Naive thymus-derived CD4-positive, alpha-beta T cell (primary cell): ENCODE results near the gene AK3. TPM values are rescaled to one million over a fixed set of nuclear protein-coding genes. Genes with fewer than 3 reads are reported as not detected.
A peak's percentile ranks its signal among the peaks of the same experiment; 100 is the strongest.

Experiments
- ATAC-seq: fragments of 150-1000 bp; cut with Tn5 transposase; 2 replicates; pipeline ENCODE4 v1.10.0; 2021; ENCODE audit warnings: mild to moderate bottlenecking, moderate library complexity
- CTCF ChIA-PET: fragments of 350-600 bp; sonication (Branson Sonifier 250); formaldehyde crosslinking; loops from one replicate; lab custom pipeline; 2021; ENCODE audit warnings: antibody characterized with exemption; lab: Charles Lee
- POLR2A ChIA-PET: fragments of 350-600 bp; sonication (Branson Sonifier 250); formaldehyde crosslinking; loops from one replicate; lab custom pipeline; 2021; ENCODE audit warnings: antibody characterized with exemption, inconsistent platforms; lab: Charles Lee
- DNase-seq, 9 donors: peaks; one replicate each; pipeline versions ENCODE4 v3.0.0 to v3.0.0-alpha.2; 2020 to 2022; ENCODE audit warnings: mixed read lengths in 1 of 9
- H3K27ac ChIP-seq: one replicate; pipeline ENCODE4 v1.7.0; 2013; ENCODE audit warnings: mild to moderate bottlenecking, low read depth, low read length, moderate library complexity
- H3K27me3 ChIP-seq, 2 donors: one replicate each; pipeline ENCODE4 v1.7.0; 2013; ENCODE audit warnings: low read length in 2 of 2, mild to moderate bottlenecking in 2 of 2, moderate library complexity in 2 of 2; ENCODE audit not compliant: control insufficient read depth in 2 of 2, insufficient read depth in 2 of 2
- H3K36me3 ChIP-seq, 3 experiments: 1 replicate in 2 of 3; 2 replicates in 1 of 3; pipeline ENCODE4 v1.7.0; 2013; ENCODE audit warnings: low read length in 3 of 3, mild to moderate bottlenecking in 3 of 3, moderate library complexity in 1 of 3; ENCODE audit not compliant: insufficient read depth in 3 of 3, control insufficient read depth in 2 of 3
- H3K4me1 ChIP-seq, 2 donors: one replicate each; pipeline ENCODE4 v1.7.0; 2013; ENCODE audit warnings: low read length in 2 of 2, mild to moderate bottlenecking in 2 of 2, moderate library complexity in 1 of 2; ENCODE audit not compliant: control insufficient read depth in 2 of 2, insufficient read depth in 2 of 2
- H3K4me3 ChIP-seq: 2 replicates; pipeline ENCODE4 v1.7.0; 2013; ENCODE audit warnings: mild to moderate bottlenecking, low read length
- H3K9me3 ChIP-seq, 3 experiments: 1 replicate in 2 of 3; 2 replicates in 1 of 3; pipeline ENCODE4 v1.7.0; 2013; ENCODE audit warnings: low read length in 3 of 3; ENCODE audit not compliant: control insufficient read depth in 2 of 3
- H3K27ac Mint-ChIP-seq, 9 donors: one replicate each; pipeline ENCODE4 v1.8.0; 2020 to 2022; ENCODE audit warnings: mixed read lengths in 9 of 9, mild to moderate bottlenecking in 8 of 9, moderate library complexity in 5 of 9, inconsistent platforms in 2 of 9
- H3K27me3 Mint-ChIP-seq, 5 donors: one replicate each; pipeline ENCODE4 v1.8.0; 2021 to 2022; ENCODE audit warnings: mixed read lengths in 5 of 5, mild to moderate bottlenecking in 1 of 5
- H3K36me3 Mint-ChIP-seq, 5 donors: one replicate each; pipeline ENCODE4 v1.8.0; 2020 to 2022; ENCODE audit warnings: mixed read lengths in 5 of 5, mild to moderate bottlenecking in 3 of 5, inconsistent platforms in 1 of 5
- H3K4me1 Mint-ChIP-seq, 7 donors: one replicate each; pipeline ENCODE4 v1.8.0; 2020 to 2022; ENCODE audit warnings: mixed read lengths in 7 of 7, mild to moderate bottlenecking in 3 of 7, inconsistent platforms in 1 of 7
- H3K4me3 Mint-ChIP-seq, 10 donors: one replicate each; pipeline ENCODE4 v1.8.0; 2020 to 2022; ENCODE audit warnings: mild to moderate bottlenecking in 10 of 10, mixed read lengths in 10 of 10, moderate library complexity in 6 of 10, inconsistent platforms in 2 of 10
- H3K9me3 Mint-ChIP-seq, 11 donors: one replicate each; pipeline ENCODE4 v1.8.0; 2020 to 2022; ENCODE audit warnings: mixed read lengths in 11 of 11, mild to moderate bottlenecking in 4 of 11, inconsistent platforms in 1 of 11, moderate library complexity in 1 of 11
- intact Hi-C, 2 donors: fragments of 100-400 bp; cut with micrococcal nuclease; formaldehyde crosslinking; loops; one replicate each; pipeline ENCODE4 v1.15.1; 2023
- polyA plus RNA-seq, 2 donors: library from polyadenylated mRNA; unstranded; fragments of 300-500 nt; fragmentation: Illumina TruSeq; gene quantifications; one replicate each; pipeline ENCODE4 v1.2.3, GENCODE V29; 2021
- total RNA-seq, 6 experiments: library from RNA in 5 of 6; stranded (reverse) in 5 of 6; gene quantifications; 1 replicate in 5 of 6; 2 replicates in 1 of 6; pipeline ENCODE4 v1.2.3 and lab custom pipeline; 2021 to 2026

Gene AK3
- total and polyA plus RNA-seq, 7 experiments from 2014 or later, result 18.0 to 34.8 (median 27.1) TPM

GRCh38 chr9:4738866-4739586 lies 2.0 kb downstream of the AK3 start:
- CTCF ChIA-PET, result no interaction called here
- Mint-ChIP-seq H3K36me3 (peaks cover 0 to 9% (median 5%) of the 10 kb centered on the region in 5 donors), H3K4me3 (peak overlapping the region; percentile 88 to 99 (median 94)), H3K9me3 (no peaks in the 10 kb centered on the region), H3K27ac (peak overlapping the region in 7 of 9 donors; percentile 32 to 98 (median 88)), H3K4me1 (peaks cover 28 to 59% (median 47%) of the 10 kb centered on the region in 7 donors), H3K27me3 (no peaks in the 10 kb centered on the region)
- no peaks in the 10 kb centered on the region for H3K9me3 ChIP-seq
- H3K4me3 ChIP-seq, result peak overlapping the region; percentile 73
- ATAC-seq (no peak), DNase-seq (no peak)
- peaks cover 10 to 16% of the 10 kb centered on the region in 2 donors for H3K4me1 ChIP-seq
- POLR2A ChIA-PET, result interaction anchor here (1.6 to 2.3 kb wide), 2 partner anchors 58 kb away, joined by 3 to 8 read pairs; no protein-coding TSS in a partner anchor
- peaks cover 0 to 11% (median 0%) of the 10 kb centered on the region in 3 experiments for H3K36me3 ChIP-seq
- H3K27ac ChIP-seq, result no peak overlapping the region
- H3K27me3 ChIP-seq, result no peaks in the 10 kb centered on the region
- intact Hi-C loops, result no loop called here

- Histone ChIP-seq H3K36me3 (no peaks in the 10 kb centered on the region), H3K4me3 (no peak overlapping the region), H3K27me3 (no peaks in the 10 kb centered on the region), H3K4me1 (peaks cover 4 to 6% of the 10 kb centered on the region in 2 donors), H3K27ac (no peak overlapping the region), H3K9me3 (no peaks in the 10 kb centered on the region)
- ATAC-seq (peak; percentile 16), DNase-seq (no peak)
- no peaks in the 10 kb centered on the region for H3K9me3 Mint-ChIP-seq
- POLR2A ChIA-PET, result interaction anchor here (0.6 to 1.3 kb wide), 2 partner anchors 58 to 69 kb away, joined by 3 to 4 read pairs; no protein-coding TSS in a partner anchor
- peaks cover 0 to 18% (median 8%) of the 10 kb centered on the region in 5 donors for H3K36me3 Mint-ChIP-seq
- H3K4me1 Mint-ChIP-seq, result peaks cover 27 to 69% (median 57%) of the 10 kb centered on the region in 7 donors
- intact Hi-C loops, result no loop called here
- peak overlapping the region in 1 of 10 donors; percentile 34 for H3K4me3 Mint-ChIP-seq
- CTCF ChIA-PET, result interaction anchor here (1.1 kb wide), 1 partner anchor 29 kb away, joined by 3 read pairs; no protein-coding TSS in a partner anchor
- peak overlapping the region in 1 of 9 donors; percentile 3 for H3K27ac Mint-ChIP-seq
- H3K27me3 Mint-ChIP-seq, result no peaks in the 10 kb centered on the region
Observed at GRCh38 chr9:4734150-4734549, 6.9 kb downstream of the AK3 start.

- Histone ChIP-seq H3K36me3 (no peaks in the 10 kb centered on the region), H3K4me3 (no peak overlapping the region), H3K27me3 (no peaks in the 10 kb centered on the region), H3K4me1 (no peaks in the 10 kb centered on the region), H3K9me3 (no peaks in the 10 kb centered on the region), H3K27ac (no peak overlapping the region)
- no peaks in the 10 kb centered on the region for H3K9me3 Mint-ChIP-seq
- peak overlapping the region in 1 of 9 donors; percentile 78 for H3K27ac Mint-ChIP-seq
- peaks cover 0 to 18% (median 8%) of the 10 kb centered on the region in 5 donors for H3K36me3 Mint-ChIP-seq
- DNase-seq (no peak), ATAC-seq (no peak)
- peak overlapping the region in 1 of 10 donors; percentile 34 for H3K4me3 Mint-ChIP-seq
- ChIA-PET POLR2A (no interaction called here), CTCF (no interaction called here)
- H3K4me1 Mint-ChIP-seq, result peaks cover 24 to 59% (median 50%) of the 10 kb centered on the region in 7 donors
- H3K27me3 Mint-ChIP-seq, result no peaks in the 10 kb centered on the region
- intact Hi-C loops, result loop anchor here in 1 of 2 donors (2.0 kb wide), 1 partner anchor 20 kb away; no protein-coding TSS in a partner anchor
Observed at GRCh38 chr9:4732890-4733289, 8.1 kb downstream of the AK3 start.

GRCh38 chr9:4727593-4727992 lies 13.4 kb downstream of the AK3 start:
- no peak for ATAC-seq
- CTCF ChIA-PET, result interaction anchor here (0.8 kb wide), 1 partner anchor 10 kb away, joined by 3 read pairs; no protein-coding TSS in a partner anchor
- Histone ChIP-seq H3K4me3 (no peak overlapping the region), H3K27ac (no peak overlapping the region), H3K4me1 (no peaks in the 10 kb centered on the region), H3K9me3 (no peaks in the 10 kb centered on the region), H3K27me3 (no peaks in the 10 kb centered on the region), H3K36me3 (peaks cover 0 to under 1% (median 0%) of the 10 kb centered on the region in 3 experiments)
- H3K36me3 Mint-ChIP-seq, result peaks cover 0 to 30% (median 10%) of the 10 kb centered on the region in 5 donors
- intact Hi-C loops, result no loop called here
- H3K4me1 Mint-ChIP-seq, result peaks cover 5 to 46% (median 35%) of the 10 kb centered on the region in 7 donors
- no peaks in the 10 kb centered on the region for H3K9me3 Mint-ChIP-seq
- DNase-seq, result no peak
- H3K27me3 Mint-ChIP-seq, result no peaks in the 10 kb centered on the region
- H3K4me3 Mint-ChIP-seq, result no peak overlapping the region
- POLR2A ChIA-PET, result interaction anchor here (1.0 kb wide), 1 partner anchor 21 kb away, joined by 3 read pairs; no protein-coding TSS in a partner anchor
- H3K27ac Mint-ChIP-seq, result no peak overlapping the region

- Histone ChIP-seq H3K9me3 (no peaks in the 10 kb centered on the region), H3K4me3 (no peak overlapping the region), H3K4me1 (no peaks in the 10 kb centered on the region), H3K27me3 (no peaks in the 10 kb centered on the region), H3K27ac (no peak overlapping the region), H3K36me3 (peaks cover 0 to 12% (median 0%) of the 10 kb centered on the region in 3 experiments)
- Mint-ChIP-seq H3K9me3 (no peaks in the 10 kb centered on the region), H3K36me3 (peaks cover 0 to 31% (median 14%) of the 10 kb centered on the region in 5 donors), H3K27ac (peak overlapping the region in 2 of 9 donors; percentile 43 to 62), H3K4me1 (peaks cover 3 to 35% (median 25%) of the 10 kb centered on the region in 7 donors), H3K4me3 (no peak overlapping the region), H3K27me3 (no peaks in the 10 kb centered on the region)
- ATAC-seq (no peak), DNase-seq (no peak)
- ChIA-PET CTCF (no interaction called here), POLR2A (no interaction called here)
- intact Hi-C loops, result loop anchor here in 1 of 2 donors (2.0 kb wide), 1 partner anchor 15 kb away; the partner anchor contains the start of gene AK3
Observed at GRCh38 chr9:4725706-4726442, 15.1 kb downstream of the AK3 start.

GRCh38 chr9:4721736-4722135 lies 19.3 kb downstream of the AK3 start:
- ChIA-PET POLR2A (interaction anchor here (0.5 kb wide), 1 partner anchor 758 kb away, joined by 3 read pairs; no protein-coding TSS in a partner anchor), CTCF (no interaction called here)
- intact Hi-C loops, result loop anchor here in 1 of 2 donors (2.0 kb wide), 1 partner anchor 15 kb away; no protein-coding TSS in a partner anchor
- no peak for DNase-seq
- peaks cover 0 to 41% (median 15%) of the 10 kb centered on the region in 3 experiments for H3K36me3 ChIP-seq
- H3K4me1 ChIP-seq, result no peaks in the 10 kb centered on the region
- Mint-ChIP-seq H3K9me3 (no peaks in the 10 kb centered on the region), H3K4me3 (no peak overlapping the region), H3K27me3 (no peaks in the 10 kb centered on the region), H3K27ac (peak overlapping the region in 1 of 9 donors; percentile 28), H3K4me1 (peaks cover 0 to 21% (median 8%) of the 10 kb centered on the region in 7 donors), H3K36me3 (peaks cover 0 to 45% (median 23%) of the 10 kb centered on the region in 5 donors)
- H3K27me3 ChIP-seq, result no peaks in the 10 kb centered on the region
- no peak overlapping the region for H3K4me3 ChIP-seq
- no peak for ATAC-seq
- H3K9me3 ChIP-seq, result no peaks in the 10 kb centered on the region
- H3K27ac ChIP-seq, result no peak overlapping the region
